ENCODE data around the gene ZNF44. TPM values are rescaled to one million over a fixed set of nuclear protein-coding genes. Genes with fewer than 3 reads are reported as not detected.
"Not testable (repeated sequence)": the region's sequence is repeated elsewhere in the genome, so short reads cannot be mapped to it uniquely, and the experiment has no call there.

Gene ZNF44
- total RNA-seq, 1 donor from 2014 or later: 7.0 TPM

- peaks cover 15% of the 10 kb centered on the region for H3K9me3 Mint-ChIP-seq (ENCODE audit: unreplicated experiment)
- no peak overlapping the region for H3K27ac Mint-ChIP-seq (ENCODE audit: unreplicated experiment)
- H3K27me3 Mint-ChIP-seq (ENCODE audit: unreplicated experiment): no peaks in the 10 kb centered on the region
- TF ChIP-seq CTCF (IDR thresholded peaks at IDR 0.05; ENCODE audit: unreplicated experiment): no peak
- H3K4me3 Mint-ChIP-seq (ENCODE audit: unreplicated experiment): no peak overlapping the region
- DNase-seq (ENCODE audit: low spot score): no peak
- H3K36me3 Mint-ChIP-seq (ENCODE audit: low read depth, unreplicated experiment): peaks cover 10% of the 10 kb centered on the region
- no peaks in the 10 kb centered on the region for H3K4me1 Mint-ChIP-seq (ENCODE audit: unreplicated experiment)
Observed at GRCh38 chr19:12325690-12326089, 31.0 kb upstream of the ZNF44 start.

DNA sequence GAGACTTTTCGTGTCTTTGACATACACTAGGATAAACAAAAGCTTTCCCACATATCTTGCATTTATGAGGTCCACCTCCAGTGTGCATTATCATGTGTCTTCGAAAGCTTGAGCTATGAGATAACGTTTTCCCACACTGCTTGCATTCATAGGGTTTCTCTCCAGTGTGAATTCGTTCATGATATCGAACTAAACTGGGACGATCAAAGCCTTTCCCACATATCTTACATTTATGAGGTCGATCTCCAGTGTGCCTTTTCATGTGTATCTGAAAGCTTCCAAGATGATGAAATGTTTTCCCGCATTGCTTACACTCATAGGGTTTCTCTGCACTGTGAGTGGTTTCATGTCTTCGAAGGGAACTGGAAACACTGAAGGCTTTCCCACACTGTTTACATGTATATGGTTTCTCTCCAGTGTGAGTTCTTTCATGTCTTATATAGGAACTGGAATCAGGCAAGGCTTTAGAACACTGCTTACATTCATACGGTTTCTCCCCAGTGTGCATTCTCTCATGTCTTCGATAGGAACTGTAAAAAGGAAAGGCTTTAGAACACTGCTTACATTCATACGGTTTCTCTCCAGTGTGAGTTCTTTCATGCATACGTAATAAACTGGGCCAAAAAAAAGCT, 24.2 kb upstream of the ZNF44 start:
- no peak for TF ChIP-seq CTCF (IDR thresholded peaks at IDR 0.05; ENCODE audit: unreplicated experiment)
- Mint-ChIP-seq H3K9me3 (ENCODE audit: unreplicated experiment) (peaks cover 37% of the 10 kb centered on the region), H3K4me1 (ENCODE audit: unreplicated experiment) (no peaks in the 10 kb centered on the region), H3K27me3 (ENCODE audit: unreplicated experiment) (no peaks in the 10 kb centered on the region), H3K4me3 (ENCODE audit: unreplicated experiment) (peak overlapping the region; percentile 34), H3K27ac (ENCODE audit: unreplicated experiment) (no peak overlapping the region), H3K36me3 (ENCODE audit: low read depth, unreplicated experiment) (peaks cover 46% of the 10 kb centered on the region)
- DNase-seq (ENCODE audit: low spot score): no peak

- TF ChIP-seq CTCF (IDR thresholded peaks at IDR 0.05; ENCODE audit: unreplicated experiment): no peak
- no peak for DNase-seq (ENCODE audit: low spot score)
- Mint-ChIP-seq H3K27me3 (ENCODE audit: unreplicated experiment) (no peaks in the 10 kb centered on the region), H3K9me3 (ENCODE audit: unreplicated experiment) (peaks cover 34% of the 10 kb centered on the region), H3K4me1 (ENCODE audit: unreplicated experiment) (no peaks in the 10 kb centered on the region), H3K27ac (ENCODE audit: unreplicated experiment) (no peak overlapping the region), H3K36me3 (ENCODE audit: low read depth, unreplicated experiment) (peaks cover 34% of the 10 kb centered on the region), H3K4me3 (ENCODE audit: unreplicated experiment) (no peak overlapping the region)
Observed at GRCh38 chr19:12314553-12314952, 19.9 kb upstream of the ZNF44 start.

- H3K9me3 Mint-ChIP-seq (ENCODE audit: unreplicated experiment): peaks cover 18% of the 10 kb centered on the region
- H3K27me3 Mint-ChIP-seq (ENCODE audit: unreplicated experiment); DNase-seq (ENCODE audit: low spot score): not testable (repeated sequence)
Observed at GRCh38 chr19:12308891-12309290, 14.2 kb upstream of the ZNF44 start.

DNA sequence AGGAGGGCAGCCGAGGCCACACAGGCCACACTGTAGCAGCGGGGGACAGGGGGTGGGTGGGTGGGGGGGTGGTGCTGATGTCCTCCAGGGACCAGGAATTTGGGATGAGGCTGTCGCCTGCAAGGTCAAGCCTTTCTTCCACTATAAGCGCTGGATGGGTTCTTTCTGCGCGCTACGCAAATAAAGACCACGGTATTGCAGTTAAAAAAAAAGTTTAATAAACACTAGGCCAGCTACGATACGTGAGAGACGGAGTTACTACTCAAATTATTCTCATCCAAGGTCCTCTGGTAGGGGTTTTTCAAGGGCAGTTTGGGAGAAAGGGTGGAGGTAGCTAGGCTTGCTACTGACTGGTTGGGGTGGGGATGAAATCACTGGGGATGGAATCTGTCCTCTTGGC, 508 bp upstream of the ZNF44 start:
- Mint-ChIP-seq H3K4me3 (ENCODE audit: unreplicated experiment) (peak overlapping the region; percentile 97), H3K27me3 (ENCODE audit: unreplicated experiment) (peaks cover 18% of the 10 kb centered on the region), H3K36me3 (ENCODE audit: low read depth, unreplicated experiment) (peaks cover 30% of the 10 kb centered on the region), H3K4me1 (ENCODE audit: unreplicated experiment) (peaks cover 7% of the 10 kb centered on the region), H3K27ac (ENCODE audit: unreplicated experiment) (no peak overlapping the region), H3K9me3 (ENCODE audit: unreplicated experiment) (peaks cover 7% of the 10 kb centered on the region)
- TF ChIP-seq CTCF (IDR thresholded peaks at IDR 0.05; ENCODE audit: unreplicated experiment): no peak
- no peak for DNase-seq (ENCODE audit: low spot score)

More at GRCh38 chr19:12308891-12309290, 14.2 kb upstream of the ZNF44 start:
- H3K36me3 Mint-ChIP-seq (ENCODE audit: low read depth, unreplicated experiment): peaks cover 19% of the 10 kb centered on the region
- H3K4me3 Mint-ChIP-seq (ENCODE audit: unreplicated experiment); H3K27ac Mint-ChIP-seq (ENCODE audit: unreplicated experiment); H3K4me1 Mint-ChIP-seq (ENCODE audit: unreplicated experiment): not testable (repeated sequence)
